GM23338 (cell line): ENCODE results near the gene S1PR2.

Source experiments
- CTCF ChIP-seq, 2 experiments: fragments of 200-600 bp in 1 of 2; sonication (generic) in 1 of 2; conservative IDR thresholded peaks; 2 replicates each; pipeline versions ENCODE4 v1.5.1 to v1.6.1; 2016 to 2017; ENCODE audit warnings: antibody characterized with exemption in 2 of 2, low read depth in 2 of 2, mild to moderate bottlenecking in 2 of 2, moderate library complexity in 1 of 2
- EZH2 ChIP-seq: fragments of 200-600 bp; sonication (generic); IDR thresholded peaks from one replicate; pipeline ENCODE4 v1.8.0; 2017; ENCODE audit warnings: antibody characterized with exemption, mild to moderate bottlenecking, low read depth; ENCODE audit not compliant: unreplicated experiment
- JUNB ChIP-seq: IDR thresholded peaks from one replicate; pipeline ENCODE4 v1.6.1; 2016; ENCODE audit warnings: antibody characterized with exemption; ENCODE audit not compliant: unreplicated experiment
- REST ChIP-seq: IDR thresholded peaks from one replicate; pipeline ENCODE4 v1.6.1; 2018; ENCODE audit warnings: antibody characterized with exemption; ENCODE audit not compliant: unreplicated experiment

- TF ChIP-seq CTCF (conservative IDR thresholded peaks at IDR 0.05; ENCODE audit: low read depth in 2 of 2) (no peak), JUNB (no peak), EZH2 (peak; percentile 46), REST (no peak)
These were observed 39.7 kb upstream of the S1PR2 start, which contains the start of gene ICAM1 for GRCh38 chr19:10270616-10271394.
